SW480 (cell line): ENCODE measurements around the gene SH3D21.
A peak's percentile ranks its signal among the peaks of the same experiment; 100 is the strongest.

ENCODE experiments used
- DNase-seq: peaks from one replicate; pipeline ENCODE4 v3.0.0-alpha.2; 2016; ENCODE audit warnings: low spot score

SH3D21 gene

GRCh38 chr1:36329817-36330216, 23.6 kb downstream of the SH3D21 start:
- DNase-seq = no peak

- DNase-seq = no peak
Observed at GRCh38 chr1:36330940-36331339, 24.8 kb downstream of the SH3D21 start.

GRCh38 chr1:36337830-36338229, 31.7 kb downstream of the SH3D21 start:
- DNase-seq = no peak

GRCh38 chr1:36339215-36339614, 33.0 kb downstream of the SH3D21 start:
- no peak for DNase-seq

- DNase-seq = no peak
Observed at GRCh38 chr1:36339615-36340014, 33.4 kb downstream of the SH3D21 start.

- DNase-seq = no peak
Observed at GRCh38 chr1:36341626-36342320, 35.6 kb downstream of the SH3D21 start.

- peak; percentile 39 for DNase-seq
Observed at GRCh38 chr1:36342426-36343185, 36.4 kb downstream of the SH3D21 start.

- no peak for DNase-seq
Observed at GRCh38 chr1:36343651-36344394, 37.7 kb downstream of the SH3D21 start.

GRCh38 chr1:36344395-36344680, 38.2 kb downstream of the SH3D21 start:
- no peak for DNase-seq

GRCh38 chr1:36345353-36345752, 39.2 kb downstream of the SH3D21 start:
- DNase-seq = no peak

GRCh38 chr1:36346741-36347370, 40.7 kb downstream of the SH3D21 start:
- DNase-seq = no peak

- DNase-seq = no peak
Observed at GRCh38 chr1:36349241-36349671, 43.1 kb downstream of the SH3D21 start.

- DNase-seq = no peak
Observed at GRCh38 chr1:36349839-36350238, 43.7 kb downstream of the SH3D21 start.

GRCh38 chr1:36350659-36351226, 44.6 kb downstream of the SH3D21 start:
- DNase-seq = no peak

GRCh38 chr1:36351227-36351977, 45.2 kb downstream of the SH3D21 start:
- no peak for DNase-seq

GRCh38 chr1:36352125-36352909, 46.1 kb downstream of the SH3D21 start:
- DNase-seq = no peak

GRCh38 chr1:36352910-36353878, 47.0 kb downstream of the SH3D21 start:
- no peak for DNase-seq

GRCh38 chr1:36354486-36354885, 48.3 kb downstream of the SH3D21 start:
- DNase-seq = no peak

- no peak for DNase-seq
Observed at GRCh38 chr1:36355811-36356210, 49.6 kb downstream of the SH3D21 start.
